ENCODE measurements around the gene TBX19. TPM values are rescaled to one million over a fixed set of nuclear protein-coding genes. Genes with fewer than 3 reads are reported as not detected.

TBX19 gene
- total RNA-seq, 1 experiment from 2014 or later = 3.0 TPM

GRCh38 chr1:168340781-168341482 is 60.3 kb downstream of the TBX19 start:
- DNase-seq (ENCODE audit: low read depth, low spot score) = no peak
- intact Hi-C loops (cut with micrococcal nuclease) = loop anchor here (10.0 kb wide), 2 partner anchors 264 to 774 kb away; no protein-coding TSS in a partner anchor
- no peaks in the 10 kb centered on the region for H4K20me1 ChIP-seq (ENCODE audit: insufficient read depth)
- TF ChIP-seq ZFX (IDR thresholded peaks at IDR 0.05) (no peak), SIN3A (IDR thresholded peaks at IDR 0.05; ENCODE audit: low read depth) (no peak), SP1 (IDR thresholded peaks at IDR 0.05; ENCODE audit: low read depth) (no peak), EZH2 (IDR thresholded peaks at IDR 0.05) (no peak), JUND (IDR thresholded peaks at IDR 0.05) (no peak), CTCF (IDR thresholded peaks at IDR 0.05 in 2 of 3, conservative IDR thresholded peaks at IDR 0.05 in 1 of 3; ENCODE audit: borderline replicate concordance in 1 of 3, insufficient read depth in 1 of 3, low read depth in 2 of 3, low read length in 2 of 3) (no peak), FOSL1 (IDR thresholded peaks at IDR 0.05; ENCODE audit: low read depth) (no peak), ZBTB33 (IDR thresholded peaks at IDR 0.05; ENCODE audit: extremely low read depth, insufficient replicate concordance, low read length) (no peak), MAX (IDR thresholded peaks at IDR 0.05) (no peak), EZH2phosphoT487 (IDR thresholded peaks at IDR 0.05; ENCODE audit: borderline replicate concordance) (no peak), CBX3 (IDR thresholded peaks at IDR 0.05; ENCODE audit: low read depth) (no peak), YY1 (IDR thresholded peaks at IDR 0.05; ENCODE audit: extremely low read depth, insufficient replicate concordance, low read depth, low read length) (no peak), POLR2A (IDR thresholded peaks at IDR 0.05; ENCODE audit: borderline replicate concordance, extremely low read depth, insufficient read depth, insufficient read length) (no peak), EGR1 (IDR thresholded peaks at IDR 0.05; ENCODE audit: low read depth) (no peak), ZNF274 (IDR thresholded peaks at IDR 0.05; ENCODE audit: low read depth, low read length) (no peak), ELF1 (IDR thresholded peaks at IDR 0.05; ENCODE audit: borderline replicate concordance, low read depth) (no peak), RAD21 (IDR thresholded peaks at IDR 0.05; ENCODE audit: low read depth) (no peak)
- ChIA-PET POLR2A (no interaction called here), CTCF (interaction anchor here (0.8 to 2.9 kb wide), 4 partner anchors 99 to 1008 kb away, joined by 3 to 48 read pairs (median 15); no protein-coding TSS in a partner anchor), RAD21 (ENCODE audit: low non-redundant PET in 1 of 2, low total read pairs in 2 of 2, uncharacterized antibody in 2 of 2, unreplicated experiment in 2 of 2) (interaction anchor here in 1 of 2 experiments (0.6 to 1.1 kb wide), 2 partner anchors 105 to 186 kb away, joined by 3 to 4 read pairs; no protein-coding TSS in a partner anchor)
- no TSS peak for BruUV-seq (replicated peaks)
- H3K4me3 ChIP-seq (replicated peaks in 1 of 2; ENCODE audit: low read depth in 1 of 2, low read length in 2 of 2) = no peak overlapping the region
- H3K79me2 ChIP-seq (ENCODE audit: insufficient read depth, low read length) = no peaks in the 10 kb centered on the region
- H3K27ac ChIP-seq (ENCODE audit: low read depth, low read length) = no peak overlapping the region
- H3K9ac ChIP-seq (ENCODE audit: low read length) = no peak overlapping the region
- no peaks in the 10 kb centered on the region for H3K9me2 ChIP-seq (ENCODE audit: insufficient read depth)
- ATAC-seq = no peak
- H3K27me3 ChIP-seq (ENCODE audit: insufficient read depth, low read length) = no peaks in the 10 kb centered on the region
- no peak overlapping the region for H3K4me2 ChIP-seq (ENCODE audit: low read length)
- H3K9me3 ChIP-seq (ENCODE audit: control insufficient read depth in 1 of 2, insufficient read depth in 1 of 2, low read depth in 1 of 2, low read length in 2 of 2) = no peaks in the 10 kb centered on the region
- peaks cover 11 to 19% of the 10 kb centered on the region in 2 experiments; a peak in 3 of 4 replicates for H3K4me1 ChIP-seq (ENCODE audit: control insufficient read depth in 1 of 2, insufficient read depth in 2 of 2, low read length in 2 of 2)
- no peak overlapping the region for H2AFZ ChIP-seq (ENCODE audit: low read depth, low read length, poor library complexity, severe bottlenecking)
- H3K36me3 ChIP-seq (ENCODE audit: control insufficient read depth in 1 of 2, insufficient read depth in 2 of 2, low read length in 2 of 2) = no peaks in the 10 kb centered on the region

Data from HCT116 (cell line).